Type B pancreatic cell (in vitro differentiated cells): ENCODE data around the gene ZNF462. TPM values are rescaled to one million over a fixed set of nuclear protein-coding genes. Genes with fewer than 3 reads are reported as not detected.

Experiments
- DNase-seq: peaks from one replicate; pipeline ENCODE4 v3.0.0; 2021; ENCODE audit warnings: mixed read lengths; ENCODE audit not compliant: unreplicated experiment; ENCODE audit errors: extremely low spot score
- H3K27ac Mint-ChIP-seq: 2 replicates; pipeline ENCODE4 v1.8.0; 2021; ENCODE audit warnings: mild to moderate bottlenecking, mixed read lengths
- H3K27me3 Mint-ChIP-seq: 2 replicates; pipeline ENCODE4 v1.8.0; 2021; ENCODE audit warnings: mixed read lengths
- H3K36me3 Mint-ChIP-seq: 2 replicates; pipeline ENCODE4 v1.8.0; 2021; ENCODE audit warnings: mixed read lengths
- H3K4me1 Mint-ChIP-seq: one replicate; pipeline ENCODE4 v1.8.0; 2021; ENCODE audit warnings: mixed read lengths; ENCODE audit not compliant: unreplicated experiment
- H3K4me3 Mint-ChIP-seq: 2 replicates; pipeline ENCODE4 v1.8.0; 2021; ENCODE audit warnings: mild to moderate bottlenecking, mixed read lengths
- H3K9me3 Mint-ChIP-seq: 2 replicates; pipeline ENCODE4 v1.8.0; 2021; ENCODE audit warnings: mixed read lengths
- total RNA-seq: library from RNA; stranded (reverse); gene quantifications from 2 replicates; pipeline ENCODE4 v1.2.1, GENCODE V29; 2021; ENCODE audit warnings: low replicate concordance
- TF ChIP-seq, protein P1 (sequence below): fragments of 200-600 bp; sonication (generic); conservative IDR thresholded peaks from 2 replicates; pipeline ENCODE4 v1.5.0; 2021; ENCODE audit warnings: antibody characterized with exemption, mild to moderate bottlenecking

The ZNF462 gene
- total RNA-seq, 1 donor from 2014 or later, result 124 TPM

DNA sequence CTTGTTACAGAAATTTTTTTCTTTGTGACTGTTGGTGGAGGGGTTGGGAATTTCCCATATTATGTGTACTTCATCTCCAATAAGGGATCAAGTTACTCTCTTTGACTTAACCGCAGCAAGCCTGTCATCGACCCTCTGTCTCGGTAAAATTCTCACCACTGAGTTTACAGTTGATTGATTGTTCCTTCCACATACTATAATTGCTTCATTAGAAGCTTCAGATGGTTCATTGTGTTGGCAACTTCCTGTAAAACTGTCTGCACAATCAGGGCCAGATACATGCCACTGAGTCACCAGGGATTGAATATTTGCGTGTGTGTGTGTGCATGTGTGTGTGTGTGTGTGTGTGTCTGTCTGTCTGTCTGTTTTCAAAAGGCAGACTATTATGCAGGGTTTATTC is 176.6 kb downstream of the ZNF462 start:
- H3K36me3 Mint-ChIP-seq, result no peaks in the 10 kb centered on the region
- H3K27ac Mint-ChIP-seq, result no peak overlapping the region
- peaks cover 25% of the 10 kb centered on the region for H3K4me1 Mint-ChIP-seq
- TF ChIP-seq, protein P1, sequence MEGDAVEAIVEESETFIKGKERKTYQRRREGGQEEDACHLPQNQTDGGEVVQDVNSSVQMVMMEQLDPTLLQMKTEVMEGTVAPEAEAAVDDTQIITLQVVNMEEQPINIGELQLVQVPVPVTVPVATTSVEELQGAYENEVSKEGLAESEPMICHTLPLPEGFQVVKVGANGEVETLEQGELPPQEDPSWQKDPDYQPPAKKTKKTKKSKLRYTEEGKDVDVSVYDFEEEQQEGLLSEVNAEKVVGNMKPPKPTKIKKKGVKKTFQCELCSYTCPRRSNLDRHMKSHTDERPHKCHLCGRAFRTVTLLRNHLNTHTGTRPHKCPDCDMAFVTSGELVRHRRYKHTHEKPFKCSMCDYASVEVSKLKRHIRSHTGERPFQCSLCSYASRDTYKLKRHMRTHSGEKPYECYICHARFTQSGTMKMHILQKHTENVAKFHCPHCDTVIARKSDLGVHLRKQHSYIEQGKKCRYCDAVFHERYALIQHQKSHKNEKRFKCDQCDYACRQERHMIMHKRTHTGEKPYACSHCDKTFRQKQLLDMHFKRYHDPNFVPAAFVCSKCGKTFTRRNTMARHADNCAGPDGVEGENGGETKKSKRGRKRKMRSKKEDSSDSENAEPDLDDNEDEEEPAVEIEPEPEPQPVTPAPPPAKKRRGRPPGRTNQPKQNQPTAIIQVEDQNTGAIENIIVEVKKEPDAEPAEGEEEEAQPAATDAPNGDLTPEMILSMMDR, result no peak
- no peaks in the 10 kb centered on the region for H3K27me3 Mint-ChIP-seq
- no peaks in the 10 kb centered on the region for H3K9me3 Mint-ChIP-seq
- no peak for DNase-seq
- no peak overlapping the region for H3K4me3 Mint-ChIP-seq

DNA sequence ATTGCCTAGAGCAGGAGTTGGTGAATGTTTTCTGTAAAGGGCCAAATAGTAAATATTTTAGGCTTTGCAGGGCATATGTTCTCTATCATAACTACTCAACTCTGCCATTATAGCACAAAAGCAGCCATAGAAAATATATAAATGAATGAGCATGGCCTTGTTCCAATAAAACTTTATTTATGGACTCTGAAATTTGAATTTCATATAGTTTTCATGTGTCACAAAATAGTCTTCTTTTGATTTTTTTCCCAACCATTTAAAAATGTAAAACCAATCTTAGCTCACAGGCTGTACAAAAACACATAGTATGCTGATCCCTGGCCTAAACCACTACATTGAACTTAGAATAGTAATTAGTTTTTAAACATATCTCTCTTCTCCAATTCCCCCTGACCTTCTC is 179.6 kb downstream of the ZNF462 start:
- TF ChIP-seq, protein P1, result no peak
- H3K9me3 Mint-ChIP-seq, result no peaks in the 10 kb centered on the region
- no peaks in the 10 kb centered on the region for H3K36me3 Mint-ChIP-seq
- H3K4me3 Mint-ChIP-seq, result no peak overlapping the region
- peaks cover 29% of the 10 kb centered on the region for H3K4me1 Mint-ChIP-seq
- no peak for DNase-seq
- H3K27ac Mint-ChIP-seq, result no peak overlapping the region
- no peaks in the 10 kb centered on the region for H3K27me3 Mint-ChIP-seq

DNA sequence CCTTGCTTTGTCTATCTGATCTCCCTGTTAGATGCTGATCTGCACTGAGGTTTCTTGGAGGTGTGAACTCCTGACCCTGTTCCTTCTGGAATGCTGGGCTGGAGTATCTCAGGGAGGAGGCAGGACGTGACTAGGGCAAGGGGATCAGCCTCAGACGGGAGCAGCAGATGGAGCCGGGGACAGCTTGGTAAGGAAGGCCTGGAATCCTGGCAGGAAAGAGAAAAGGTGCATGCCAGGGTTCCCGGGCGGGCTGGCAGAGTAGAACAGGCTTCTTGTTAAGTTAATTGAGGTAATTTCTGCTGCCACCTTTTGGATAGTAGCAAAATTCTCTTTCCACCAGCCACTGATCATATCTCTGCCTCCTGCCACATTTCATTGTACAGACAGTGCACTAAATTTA is 180.9 kb downstream of the ZNF462 start:
- no peaks in the 10 kb centered on the region for H3K36me3 Mint-ChIP-seq
- no peak overlapping the region for H3K27ac Mint-ChIP-seq
- TF ChIP-seq, protein P1, result no peak
- no peak for DNase-seq
- H3K4me3 Mint-ChIP-seq, result no peak overlapping the region
- no peaks in the 10 kb centered on the region for H3K27me3 Mint-ChIP-seq
- peaks cover 25% of the 10 kb centered on the region for H3K4me1 Mint-ChIP-seq
- no peaks in the 10 kb centered on the region for H3K9me3 Mint-ChIP-seq

DNA sequence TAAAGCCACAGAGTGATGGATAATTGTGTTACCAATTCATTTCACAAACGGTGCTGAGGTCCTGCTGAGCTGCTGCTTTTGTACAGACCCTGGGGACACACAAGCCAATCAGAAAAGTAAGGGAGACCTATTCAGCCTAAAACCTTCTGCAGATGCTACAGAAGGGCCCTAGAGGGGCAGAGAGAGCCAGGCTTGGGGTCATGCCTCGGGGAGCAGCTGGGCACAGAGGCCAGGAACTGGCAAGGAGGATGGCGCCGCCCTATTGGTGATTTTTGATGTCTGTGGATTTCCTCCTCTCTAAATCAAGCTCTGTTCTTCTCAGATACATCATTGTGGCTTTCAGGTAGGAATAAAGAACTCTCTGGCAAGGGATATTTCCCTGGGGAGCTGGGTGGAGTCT is 181.9 kb downstream of the ZNF462 start:
- TF ChIP-seq, protein P1, result no peak
- DNase-seq, result no peak
- Mint-ChIP-seq H3K4me1 (peaks cover 15% of the 10 kb centered on the region), H3K9me3 (no peaks in the 10 kb centered on the region), H3K27me3 (no peaks in the 10 kb centered on the region), H3K27ac (no peak overlapping the region), H3K36me3 (no peaks in the 10 kb centered on the region), H3K4me3 (no peak overlapping the region)

DNA sequence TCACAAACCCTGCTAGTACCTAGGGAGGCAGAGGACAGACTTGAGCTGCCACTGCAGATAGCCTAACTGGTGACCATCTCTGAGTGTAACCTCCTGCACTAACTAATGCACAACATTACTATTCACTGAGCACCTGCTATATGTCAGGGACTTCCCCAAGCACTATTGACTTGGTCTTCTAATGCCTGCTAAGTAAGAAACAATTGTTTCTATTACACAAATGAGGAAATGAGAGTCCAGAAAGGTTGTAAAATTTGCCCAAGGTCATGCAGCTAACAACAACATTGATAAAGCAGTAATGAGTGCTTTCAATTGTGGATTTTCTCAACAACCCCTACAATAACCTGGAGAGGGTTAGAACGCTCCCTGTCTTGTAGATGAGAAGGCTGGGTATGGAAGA is 183.7 kb downstream of the ZNF462 start:
- TF ChIP-seq, protein P1, result no peak
- Mint-ChIP-seq H3K9me3 (no peaks in the 10 kb centered on the region), H3K27ac (no peak overlapping the region), H3K27me3 (no peaks in the 10 kb centered on the region), H3K36me3 (no peaks in the 10 kb centered on the region), H3K4me1 (peaks cover 10% of the 10 kb centered on the region), H3K4me3 (no peak overlapping the region)
- DNase-seq, result no peak
